IMR-90 (cell line): ENCODE results near the gene NOX1.

ENCODE experiments used
- CEBPB ChIP-seq: IDR thresholded peaks from 2 replicates; pipeline ENCODE4 v1.6.1; 2012; ENCODE audit warnings: low read depth, low read length, improper control_type of control experiment
- ELK1 ChIP-seq: fragments of 150-350 bp; IDR thresholded peaks from 2 replicates; pipeline ENCODE4 v1.6.1; 2016; ENCODE audit warnings: low read depth, mild to moderate bottlenecking, low read length, moderate library complexity, borderline replicate concordance
- SMC3 ChIP-seq: fragments of 150-350 bp; IDR thresholded peaks from 2 replicates; pipeline ENCODE4 v1.6.1; 2016; ENCODE audit warnings: low read depth, mild to moderate bottlenecking, antibody characterized with exemption, low read length, moderate library complexity
- USF2 ChIP-seq: fragments of 150-350 bp; IDR thresholded peaks from 2 replicates; pipeline ENCODE4 v1.6.1; 2017; ENCODE audit warnings: mild to moderate bottlenecking, antibody characterized with exemption, low read length, low read depth
- TF ChIP-seq, protein P1 (sequence below): conservative IDR thresholded peaks from 2 replicates; pipeline ENCODE4 v1.5.1; 2012; ENCODE audit warnings: mild to moderate bottlenecking, low read depth, low read length, improper control_type of control experiment

DNA sequence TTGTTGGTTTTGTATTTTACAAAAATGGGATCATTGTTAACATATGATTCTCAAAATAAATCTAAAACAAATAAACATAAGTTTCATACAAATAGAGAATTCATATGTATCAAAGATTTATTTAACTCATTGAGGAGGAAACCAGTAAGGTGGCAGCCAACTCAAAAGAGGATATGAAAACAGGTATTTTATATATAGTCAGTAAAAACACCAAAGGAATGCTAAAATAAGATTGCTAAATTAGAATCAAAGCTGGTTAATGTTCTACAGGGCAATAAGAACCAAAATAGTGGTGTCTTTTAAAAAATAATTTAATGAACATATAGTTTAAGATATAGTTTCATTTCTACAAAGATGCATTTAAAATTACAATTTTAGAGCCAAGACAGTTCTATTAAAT lies 31.5 kb upstream of the NOX1 start:
- TF ChIP-seq SMC3 (no peak), ELK1 (no peak), CEBPB (no peak), USF2 (no peak)
- TF ChIP-seq, protein P1, sequence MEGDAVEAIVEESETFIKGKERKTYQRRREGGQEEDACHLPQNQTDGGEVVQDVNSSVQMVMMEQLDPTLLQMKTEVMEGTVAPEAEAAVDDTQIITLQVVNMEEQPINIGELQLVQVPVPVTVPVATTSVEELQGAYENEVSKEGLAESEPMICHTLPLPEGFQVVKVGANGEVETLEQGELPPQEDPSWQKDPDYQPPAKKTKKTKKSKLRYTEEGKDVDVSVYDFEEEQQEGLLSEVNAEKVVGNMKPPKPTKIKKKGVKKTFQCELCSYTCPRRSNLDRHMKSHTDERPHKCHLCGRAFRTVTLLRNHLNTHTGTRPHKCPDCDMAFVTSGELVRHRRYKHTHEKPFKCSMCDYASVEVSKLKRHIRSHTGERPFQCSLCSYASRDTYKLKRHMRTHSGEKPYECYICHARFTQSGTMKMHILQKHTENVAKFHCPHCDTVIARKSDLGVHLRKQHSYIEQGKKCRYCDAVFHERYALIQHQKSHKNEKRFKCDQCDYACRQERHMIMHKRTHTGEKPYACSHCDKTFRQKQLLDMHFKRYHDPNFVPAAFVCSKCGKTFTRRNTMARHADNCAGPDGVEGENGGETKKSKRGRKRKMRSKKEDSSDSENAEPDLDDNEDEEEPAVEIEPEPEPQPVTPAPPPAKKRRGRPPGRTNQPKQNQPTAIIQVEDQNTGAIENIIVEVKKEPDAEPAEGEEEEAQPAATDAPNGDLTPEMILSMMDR: no peak
